H4 (cell line): ENCODE measurements around the gene SEMA4C. TPM values are rescaled to one million over a fixed set of nuclear protein-coding genes. Genes with fewer than 3 reads are reported as not detected.
"Not testable (repeated sequence)": the region's sequence is repeated elsewhere in the genome, so short reads cannot be mapped to it uniquely, and the experiment has no call there.

ENCODE experiments used
- DNase-seq: peaks from one replicate; pipeline ENCODE4 v3.0.0-alpha.2; 2015; ENCODE audit warnings: low spot score
- total RNA-seq: library from RNA; depleted of rRNA; stranded (reverse); fragments of >200 nt; shearing (Covaris generic); gene quantifications from 2 replicates; pipeline ENCODE4 v1.2.3, GENCODE V29; 2014

Gene SEMA4C
- total RNA-seq, 1 experiment from 2014 or later: 18.0 TPM

DNA sequence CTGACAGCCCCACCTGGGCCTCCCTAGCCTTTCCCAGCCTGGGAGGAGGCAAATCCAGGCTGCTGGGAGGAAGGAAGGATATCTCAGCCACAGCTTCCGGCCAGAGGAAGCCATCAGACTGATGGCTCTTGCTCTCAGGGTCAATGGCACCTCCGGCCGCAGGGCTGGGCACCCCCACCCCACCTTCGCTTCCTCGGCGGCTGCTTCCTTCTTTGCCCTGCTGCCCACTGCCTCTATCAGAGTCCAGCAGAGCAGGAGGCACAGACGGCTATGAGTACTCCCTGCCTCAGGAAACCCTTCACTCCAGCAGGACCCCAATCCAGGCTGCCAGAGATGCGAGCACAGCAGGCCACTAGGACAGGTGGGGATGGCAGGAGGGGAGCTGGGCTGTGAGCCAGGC is 3.3 kb downstream of the SEMA4C start:
- DNase-seq: no peak

DNA sequence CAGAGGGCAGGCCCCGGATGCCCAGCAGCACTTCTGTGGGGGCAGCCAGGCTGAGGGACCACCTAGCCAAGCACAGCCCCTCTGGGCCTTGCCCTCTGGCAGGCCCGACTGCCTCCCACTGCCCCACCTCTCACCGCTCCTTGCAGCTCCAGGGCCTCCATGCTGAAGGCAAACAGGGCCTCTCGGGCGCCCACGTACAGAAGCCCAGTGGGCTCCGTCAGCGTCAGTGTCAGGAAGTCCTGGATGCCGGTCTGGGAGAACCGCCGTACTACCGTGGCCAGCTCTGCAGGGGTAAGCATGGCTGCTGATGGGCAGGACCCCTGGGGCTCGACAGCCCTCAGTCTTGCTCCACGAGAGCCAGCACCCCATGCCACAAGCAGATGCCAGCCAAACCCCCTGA is 3.7 kb downstream of the SEMA4C start:
- DNase-seq: no peak

DNA sequence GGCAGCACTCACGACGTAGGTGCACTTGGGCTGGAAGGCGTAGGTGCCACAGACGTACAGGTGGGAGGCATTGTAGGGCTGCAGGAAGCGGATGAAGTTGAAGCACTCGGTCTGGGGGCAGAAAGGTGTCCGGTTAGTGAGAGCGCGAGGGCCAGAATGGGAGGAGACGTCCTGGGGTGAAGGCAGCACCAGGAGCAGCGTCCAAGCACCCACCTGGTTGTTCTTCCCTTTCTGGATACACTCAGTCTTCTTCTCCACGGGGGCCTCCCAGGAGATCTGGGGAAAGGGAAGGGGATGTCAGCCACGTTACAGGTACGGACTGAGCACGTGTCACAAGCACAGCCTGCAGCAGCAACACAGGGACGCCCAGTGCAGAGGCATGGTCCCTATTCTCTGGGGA is 4.2 kb downstream of the SEMA4C start:
- DNase-seq: no peak

- no peak for DNase-seq
Measured at GRCh38 chr2:96864343-96865091, 5.4 kb downstream of the SEMA4C start.

DNA sequence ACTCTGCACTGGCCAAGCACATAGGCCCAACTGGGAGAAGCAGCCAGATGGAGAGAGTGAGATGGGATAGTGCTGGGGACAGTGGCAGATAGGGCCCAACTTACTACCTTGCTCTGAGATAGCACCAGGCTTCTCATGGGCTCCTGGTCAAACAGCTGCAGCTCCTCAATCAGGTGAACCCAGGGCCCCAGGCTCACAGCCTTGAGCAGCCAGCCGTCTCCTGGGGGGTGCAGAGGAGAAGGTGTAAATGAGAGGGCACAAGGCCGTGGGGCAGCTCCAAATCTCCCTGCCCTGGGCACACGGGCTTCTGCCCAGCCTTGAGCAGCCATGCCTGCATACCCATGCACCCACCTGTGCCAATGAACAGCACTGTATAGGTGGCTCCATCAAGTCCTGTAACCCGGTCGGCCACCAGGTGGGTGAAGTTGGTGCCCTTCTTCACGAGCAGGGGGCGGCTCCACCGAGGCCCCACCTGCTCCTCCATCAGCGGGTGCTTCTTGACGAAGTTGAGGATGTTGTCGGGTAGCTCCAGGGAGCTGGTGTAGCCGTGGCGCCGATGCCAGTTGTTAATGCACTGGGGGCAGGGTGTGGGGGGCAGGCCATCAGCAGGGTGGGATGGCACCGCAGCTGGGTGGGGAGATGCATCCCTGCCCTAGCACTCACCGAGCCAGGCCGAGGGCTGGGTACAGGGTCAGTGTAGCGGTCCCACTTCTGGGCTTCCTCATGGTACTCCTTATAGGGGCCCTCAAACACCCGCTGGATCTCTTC is 6.1 kb downstream of the SEMA4C start:
- no peak for DNase-seq

DNA sequence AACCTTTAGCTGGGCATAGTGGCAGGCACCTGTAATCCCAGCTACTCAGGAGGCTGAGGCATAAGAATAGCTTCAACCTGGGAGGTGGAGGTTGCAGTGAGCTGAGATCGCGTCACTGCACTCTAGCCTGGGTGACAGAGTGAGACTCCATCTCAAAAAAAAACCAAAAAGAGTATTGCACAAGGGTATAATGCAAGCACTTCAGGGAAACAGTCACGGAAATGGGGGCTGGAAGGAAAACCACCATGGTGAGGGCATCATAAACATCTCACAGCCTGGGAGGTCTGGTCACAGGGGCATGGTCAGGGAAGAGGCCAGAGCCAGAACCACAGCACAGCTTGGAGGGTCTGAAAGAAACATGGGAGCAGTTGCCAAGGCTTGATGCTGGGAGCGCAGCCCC is 6.8 kb downstream of the SEMA4C start:
- DNase-seq: not testable (repeated sequence)

DNA sequence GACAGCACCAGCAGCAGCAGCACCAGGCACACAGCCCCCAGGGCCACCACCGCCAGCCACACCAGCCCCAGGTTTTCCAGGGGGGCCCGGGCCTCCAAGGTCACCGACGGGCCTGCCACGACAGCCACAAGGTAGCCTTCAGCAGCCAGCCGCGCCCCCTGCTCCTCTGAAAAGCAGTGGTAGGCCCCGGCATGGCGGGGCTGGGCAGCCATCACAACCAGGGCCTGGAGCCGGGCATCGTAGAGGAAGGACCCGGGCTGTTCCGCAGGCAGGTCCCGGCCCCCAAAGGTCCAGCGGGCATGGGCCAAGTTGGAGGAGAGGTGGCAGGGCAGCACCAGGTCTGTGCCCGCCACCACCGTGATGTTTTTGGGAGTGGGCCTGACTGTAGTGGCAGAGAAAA is 8.8 kb downstream of the SEMA4C start:
- no peak for DNase-seq

DNA sequence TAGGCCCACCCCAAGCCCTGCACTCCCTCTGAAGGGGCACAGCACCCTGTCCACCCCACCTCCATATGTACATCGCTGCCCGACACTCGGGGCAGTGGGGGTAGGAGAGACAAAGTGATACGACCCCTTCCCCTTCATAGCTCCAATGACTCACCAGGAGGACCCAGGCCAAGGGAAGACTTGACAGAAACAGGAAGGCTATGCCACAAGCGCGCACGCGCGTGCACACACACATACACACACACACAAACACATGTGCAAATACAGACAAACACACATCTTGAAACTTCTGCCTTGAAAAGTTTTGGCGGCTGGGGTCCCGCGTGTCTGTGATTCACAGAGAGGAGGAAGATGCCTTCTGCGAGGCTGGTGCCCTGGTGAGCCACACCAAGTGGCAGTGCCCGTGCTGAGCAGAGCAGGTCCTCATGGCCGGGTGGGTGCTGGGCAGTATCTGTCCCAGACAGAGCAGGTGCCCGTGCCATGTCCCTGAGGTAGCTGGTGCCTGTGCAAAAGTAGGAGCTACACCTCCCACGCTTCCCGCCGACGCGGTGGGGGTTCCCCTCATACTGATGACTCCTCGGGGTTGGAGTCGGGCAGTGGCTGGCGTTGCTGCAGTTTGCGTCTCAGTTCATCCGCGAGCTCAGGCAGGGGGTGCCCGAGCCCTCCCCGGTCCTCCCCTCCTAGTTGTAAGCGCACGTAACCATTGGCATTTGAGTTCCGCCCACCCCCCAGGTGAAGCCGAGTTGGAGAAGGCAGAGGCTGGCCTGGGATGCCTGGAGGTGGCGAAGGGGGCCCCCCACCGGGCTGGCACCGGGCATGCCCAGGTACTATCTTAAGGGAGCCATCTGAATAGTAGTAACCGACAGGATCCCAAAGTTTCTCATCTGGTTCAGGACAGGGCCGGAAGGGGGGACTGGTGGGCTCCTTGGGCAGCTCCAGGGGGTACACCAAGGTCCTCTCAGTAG is 9.5 kb downstream of the SEMA4C start:
- DNase-seq: no peak

- DNase-seq: no peak
Measured at GRCh38 chr2:96859681-96860064, 10.2 kb downstream of the SEMA4C start.

GRCh38 chr2:96859099-96859649 is 10.7 kb downstream of the SEMA4C start:
- DNase-seq: no peak

GRCh38 chr2:96857667-96858372 is 12.1 kb downstream of the SEMA4C start, which contains the start of gene ANKRD39:
ANKRD39 (minus strand) TSS chr2:96858016; CDS start chr2:96857987, 29 bp downstream.
- DNase-seq: peak; percentile 96

DNA sequence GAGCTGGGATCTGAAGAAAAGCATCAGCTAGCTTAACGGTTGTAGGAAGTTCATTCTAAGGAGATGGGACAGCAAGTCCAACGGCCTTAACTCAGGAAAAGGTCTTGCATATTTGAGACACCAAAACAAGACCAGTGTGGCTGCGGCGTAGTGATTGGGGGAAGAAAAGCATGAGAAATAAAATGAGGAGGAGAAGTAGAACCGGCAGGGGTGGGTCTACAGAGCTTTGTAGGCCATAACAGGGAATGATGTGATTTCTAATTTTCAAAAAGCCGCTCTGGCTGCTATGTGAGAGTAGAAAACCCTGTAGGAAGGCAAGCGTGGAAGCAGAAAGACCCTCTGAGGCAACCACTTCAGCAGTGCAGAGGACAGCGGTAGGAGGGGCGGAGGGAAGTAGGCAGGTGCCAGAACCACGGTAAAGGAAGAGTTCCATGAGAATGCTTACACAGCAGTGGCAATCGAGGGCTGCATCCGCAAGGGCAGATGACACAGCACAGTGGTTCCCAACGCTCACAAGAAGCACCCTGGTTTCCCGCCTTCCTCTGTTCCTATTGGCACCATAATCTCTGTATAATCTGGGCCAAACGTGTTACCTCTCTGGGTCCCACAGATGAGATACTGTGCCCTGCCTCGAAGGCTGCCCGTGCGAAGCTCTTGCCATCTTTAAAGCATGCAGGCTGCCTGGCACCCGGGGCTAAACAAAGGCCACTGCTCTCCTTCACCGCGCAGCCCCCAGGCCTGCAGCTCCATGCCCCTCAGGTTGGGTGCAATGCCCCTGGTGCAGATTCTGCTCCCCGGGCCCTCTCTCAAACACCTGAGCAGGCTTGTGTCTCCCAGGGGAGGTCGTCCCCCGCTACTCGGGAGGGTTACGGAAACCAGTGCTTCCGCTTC is 12.9 kb downstream of the SEMA4C start:
- no peak for DNase-seq

DNA sequence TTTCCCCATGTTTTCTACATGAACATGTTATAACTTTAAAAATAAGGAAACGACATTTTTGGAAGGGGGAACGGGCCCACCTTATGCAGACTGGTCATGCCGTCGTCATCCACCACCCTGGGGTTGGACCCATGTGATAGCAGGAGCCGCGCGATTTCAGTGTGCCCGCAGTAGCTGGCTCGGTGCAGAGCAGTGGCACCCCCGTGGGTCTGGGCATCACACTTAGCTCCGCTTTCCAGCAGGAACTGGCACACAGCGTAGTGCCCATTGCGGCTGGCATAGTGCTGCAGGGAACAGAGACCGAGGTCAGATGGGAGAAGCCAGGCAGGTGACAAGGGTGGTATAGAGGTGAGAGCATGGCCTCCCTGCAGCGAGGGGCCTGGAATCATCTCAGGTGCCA is 16.6 kb downstream of the SEMA4C start:
- DNase-seq: no peak

- no peak for DNase-seq
Measured at GRCh38 chr2:96852667-96853066, 17.2 kb downstream of the SEMA4C start.

DNA sequence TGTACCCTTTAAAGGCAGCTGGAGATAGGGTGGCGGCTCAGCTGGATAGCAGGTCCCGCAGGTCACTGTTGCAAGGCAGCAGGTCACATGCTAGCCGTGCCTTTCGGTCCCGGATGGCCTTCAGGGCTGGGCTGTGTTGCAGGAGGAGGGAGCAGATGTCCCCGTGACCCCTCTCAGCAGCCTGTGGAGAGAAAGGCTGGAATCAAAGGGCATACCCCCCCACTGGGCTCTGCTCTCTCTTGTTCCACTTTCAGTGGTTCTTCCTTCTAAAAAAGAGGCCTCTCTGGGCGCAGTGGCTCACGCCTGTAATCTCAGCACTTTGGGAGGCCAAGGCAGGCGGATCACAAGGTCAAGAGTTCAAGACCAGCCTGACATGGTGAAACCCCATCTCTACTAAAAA is 21.6 kb downstream of the SEMA4C start:
- no peak for DNase-seq

DNA sequence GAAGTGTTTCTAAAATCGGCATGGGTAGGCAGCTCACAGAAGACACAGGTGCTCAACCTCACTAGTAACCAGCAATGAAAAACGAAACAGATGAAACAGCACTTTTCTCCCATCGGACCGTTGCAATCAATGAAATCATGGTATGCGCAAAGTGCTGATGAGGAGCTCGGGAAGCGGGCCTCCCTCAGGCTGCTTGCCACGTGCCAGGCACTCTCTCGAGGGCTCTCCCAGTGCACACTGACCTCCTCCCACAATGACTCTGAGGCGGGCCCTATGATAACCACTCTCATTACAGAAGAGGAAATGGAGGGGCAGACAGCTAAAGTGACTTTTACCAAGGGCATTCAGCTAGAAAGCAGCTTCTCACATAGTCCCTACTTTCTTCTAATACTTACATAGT is 22.3 kb downstream of the SEMA4C start:
- no peak for DNase-seq

DNA sequence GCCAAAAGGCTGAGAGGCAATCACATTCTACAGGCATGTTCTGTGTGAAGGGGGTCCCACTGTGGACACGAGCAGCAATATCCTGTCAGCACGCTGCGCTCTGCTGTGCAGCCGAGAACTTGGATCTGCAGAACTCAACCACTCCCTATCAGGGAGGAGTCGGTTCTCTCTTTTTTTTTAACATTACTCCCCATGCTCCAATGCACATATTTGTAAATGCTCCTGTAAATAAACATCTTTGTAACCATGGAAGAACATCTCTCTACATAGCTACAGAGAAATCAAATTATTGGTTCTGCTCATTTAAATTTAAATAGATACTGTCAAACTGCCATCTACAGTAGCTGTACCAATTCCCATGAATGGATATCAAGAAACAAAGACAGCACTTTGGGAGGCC is 23.1 kb downstream of the SEMA4C start:
- no peak for DNase-seq

GRCh38 chr2:96844405-96844808 is 25.5 kb downstream of the SEMA4C start:
- no peak for DNase-seq

DNA sequence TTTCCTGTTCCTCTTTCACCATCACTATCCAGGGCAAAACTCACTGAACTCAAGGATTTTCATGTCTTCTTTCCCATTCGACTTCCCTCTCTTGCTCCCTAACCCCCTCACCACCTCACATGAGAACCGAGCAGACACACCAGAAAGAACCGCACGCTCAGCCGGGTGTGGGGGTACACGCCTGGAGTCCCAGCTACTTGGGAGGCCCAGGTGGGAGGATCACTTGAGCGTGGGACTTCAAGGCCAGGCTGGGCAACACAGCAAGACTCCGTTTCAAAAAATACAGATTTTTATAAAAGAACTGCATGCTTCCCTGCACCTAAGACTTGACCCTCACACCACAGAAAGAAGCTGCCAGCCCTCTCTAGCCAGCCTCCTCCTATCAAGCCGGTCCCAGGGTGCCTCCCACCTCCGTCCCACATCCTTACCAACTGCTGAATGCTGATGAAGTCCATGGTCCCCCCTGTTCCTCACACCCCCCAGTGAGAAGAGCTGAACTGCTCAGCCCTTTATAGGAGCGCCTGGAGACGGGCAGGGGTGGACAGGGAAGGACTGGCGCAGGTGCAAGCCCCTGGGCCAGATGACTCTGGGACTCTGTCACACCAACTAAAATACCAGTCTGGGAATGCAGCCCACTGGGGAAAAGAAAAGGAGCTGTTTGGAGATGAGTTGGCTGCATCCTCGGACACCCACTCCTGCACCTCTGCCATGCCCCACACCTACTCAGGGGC is 26.2 kb downstream of the SEMA4C start, which contains the start of gene ANKRD23:
TSS of gene ANKRD23 (minus strand) at position 484 of the 731 bp plus-strand sequence. CDS start at position 455, 29 bp downstream.
- no peak for DNase-seq
